VCaP (cell line): ENCODE data around the gene MDN1.
"Not testable (repeated sequence)": the region's sequence is repeated elsewhere in the genome, so short reads cannot be mapped to it uniquely, and the experiment has no call there.

Experiments used
- H3K27ac ChIP-seq: fragments of 450-650 bp; 2 replicates; pipeline ENCODE4 v1.5.1; 2017
- TF ChIP-seq, protein P1 (sequence below): fragments of 450-650 bp; conservative IDR thresholded peaks from 2 replicates; pipeline ENCODE4 v1.5.1; 2017; ENCODE audit warnings: mild to moderate bottlenecking, moderate library complexity

Gene MDN1

DNA sequence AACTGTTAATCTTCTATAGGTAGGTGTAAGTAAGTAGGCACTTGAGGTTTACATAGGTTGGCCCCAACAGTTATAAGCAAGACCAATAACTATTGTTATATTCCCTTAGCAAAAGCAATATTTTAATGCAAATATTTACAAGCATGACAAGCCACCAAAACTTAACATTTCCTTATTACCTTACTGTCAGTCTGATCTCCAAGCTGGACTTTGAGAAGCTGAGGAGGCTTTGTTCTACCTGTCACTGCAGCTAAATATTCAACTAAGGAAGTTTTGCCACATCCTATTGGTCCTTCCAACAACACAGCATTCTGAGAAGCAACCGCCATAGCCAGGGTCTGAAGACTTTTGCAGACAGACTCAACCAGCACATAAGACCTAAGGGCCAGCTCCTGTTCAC is 29.6 kb downstream of the MDN1 start:
- TF ChIP-seq, protein P1, sequence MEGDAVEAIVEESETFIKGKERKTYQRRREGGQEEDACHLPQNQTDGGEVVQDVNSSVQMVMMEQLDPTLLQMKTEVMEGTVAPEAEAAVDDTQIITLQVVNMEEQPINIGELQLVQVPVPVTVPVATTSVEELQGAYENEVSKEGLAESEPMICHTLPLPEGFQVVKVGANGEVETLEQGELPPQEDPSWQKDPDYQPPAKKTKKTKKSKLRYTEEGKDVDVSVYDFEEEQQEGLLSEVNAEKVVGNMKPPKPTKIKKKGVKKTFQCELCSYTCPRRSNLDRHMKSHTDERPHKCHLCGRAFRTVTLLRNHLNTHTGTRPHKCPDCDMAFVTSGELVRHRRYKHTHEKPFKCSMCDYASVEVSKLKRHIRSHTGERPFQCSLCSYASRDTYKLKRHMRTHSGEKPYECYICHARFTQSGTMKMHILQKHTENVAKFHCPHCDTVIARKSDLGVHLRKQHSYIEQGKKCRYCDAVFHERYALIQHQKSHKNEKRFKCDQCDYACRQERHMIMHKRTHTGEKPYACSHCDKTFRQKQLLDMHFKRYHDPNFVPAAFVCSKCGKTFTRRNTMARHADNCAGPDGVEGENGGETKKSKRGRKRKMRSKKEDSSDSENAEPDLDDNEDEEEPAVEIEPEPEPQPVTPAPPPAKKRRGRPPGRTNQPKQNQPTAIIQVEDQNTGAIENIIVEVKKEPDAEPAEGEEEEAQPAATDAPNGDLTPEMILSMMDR, result no peak
- no peak overlapping the region for H3K27ac ChIP-seq

DNA sequence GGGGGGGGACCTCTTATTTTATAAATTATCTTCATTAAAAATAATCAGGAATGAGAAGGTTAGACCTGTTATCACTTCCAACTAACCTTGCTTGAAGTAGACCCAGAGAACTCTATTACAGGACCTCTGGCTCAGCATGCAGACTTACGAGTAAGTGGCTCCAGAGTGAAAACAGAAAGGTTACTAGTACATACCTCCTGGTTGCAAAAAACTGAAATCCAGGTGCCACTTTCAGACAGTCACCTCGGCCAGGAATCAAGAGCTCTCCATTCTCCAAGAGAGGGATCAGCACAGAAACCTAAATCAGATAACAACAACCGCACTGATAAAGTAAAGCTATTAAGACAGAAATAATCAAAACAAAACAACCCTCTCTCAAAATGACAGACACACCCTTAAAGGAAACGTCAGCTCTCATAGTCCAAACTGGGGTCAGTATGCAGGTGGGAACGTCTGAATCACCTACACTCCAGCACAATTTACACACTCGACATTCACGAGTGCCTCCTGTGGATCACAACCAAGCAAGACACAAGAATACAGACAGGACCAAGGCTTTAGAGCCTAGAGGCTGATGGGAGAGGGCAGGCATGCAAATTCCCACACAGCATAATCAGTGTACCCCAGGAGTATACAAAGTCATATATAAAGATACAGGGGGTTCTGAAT is 31.8 kb downstream of the MDN1 start:
- TF ChIP-seq, protein P1, result no peak
- H3K27ac ChIP-seq, result no peak overlapping the region

DNA sequence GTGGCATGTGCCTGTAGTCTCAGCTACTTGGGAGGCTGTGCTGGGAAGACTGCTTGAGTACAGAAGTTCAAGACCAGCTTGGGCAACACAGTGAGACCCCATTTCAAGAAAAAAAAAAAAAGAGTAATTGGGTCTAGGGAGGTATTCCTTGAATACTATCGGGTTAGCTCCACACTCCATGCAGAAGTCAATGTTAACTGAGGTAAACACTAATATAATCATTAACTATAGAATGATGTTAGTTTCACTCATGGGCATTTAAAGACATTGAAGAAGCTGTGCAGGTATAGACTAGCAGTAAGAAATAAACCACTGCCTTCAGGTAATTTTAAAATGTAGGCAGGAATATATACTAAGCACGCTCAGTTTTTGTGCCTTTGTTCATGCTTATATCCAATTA is 32.6 kb downstream of the MDN1 start:
- TF ChIP-seq, protein P1, result no peak
- no peak overlapping the region for H3K27ac ChIP-seq

DNA sequence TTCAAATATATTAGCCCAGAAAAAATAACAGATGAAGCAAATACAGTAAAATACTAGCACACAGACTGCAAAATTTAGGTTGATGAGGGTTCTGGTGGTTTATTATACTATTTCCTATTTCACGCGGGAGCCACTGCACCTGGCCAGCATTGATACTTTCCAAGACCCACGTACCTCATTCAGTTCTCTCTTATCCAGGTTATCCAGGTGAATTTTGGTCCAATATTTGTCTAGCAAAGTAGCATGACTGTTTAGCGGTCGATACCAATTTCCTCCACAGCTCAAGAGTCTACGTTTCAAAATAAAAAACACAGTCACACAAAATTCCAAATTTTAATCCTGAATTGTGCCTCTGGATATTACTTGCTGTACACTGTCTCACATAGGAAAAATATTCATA is 34.8 kb downstream of the MDN1 start:
- H3K27ac ChIP-seq, result no peak overlapping the region
- TF ChIP-seq, protein P1, result no peak

DNA sequence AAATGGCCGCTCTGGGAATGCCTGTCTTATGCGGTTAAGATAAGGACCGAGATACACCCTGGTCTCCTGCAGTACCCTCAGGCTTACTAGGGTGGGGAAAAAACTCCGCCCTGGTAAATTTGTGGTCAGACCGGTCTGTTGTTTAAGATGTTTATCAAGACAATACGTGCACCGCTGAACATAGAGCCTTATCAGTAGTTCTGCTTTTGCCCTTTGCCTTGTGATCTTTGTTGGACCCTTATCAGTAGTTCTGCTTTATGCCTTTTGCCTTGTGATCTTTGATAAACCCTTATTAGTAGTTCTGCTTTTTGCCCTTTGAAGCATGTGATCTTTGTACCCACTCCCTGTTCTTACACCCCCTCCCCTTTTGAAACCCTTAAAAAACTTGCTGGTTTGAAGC is 36.3 kb downstream of the MDN1 start:
- H3K27ac ChIP-seq, result not testable (repeated sequence)

DNA sequence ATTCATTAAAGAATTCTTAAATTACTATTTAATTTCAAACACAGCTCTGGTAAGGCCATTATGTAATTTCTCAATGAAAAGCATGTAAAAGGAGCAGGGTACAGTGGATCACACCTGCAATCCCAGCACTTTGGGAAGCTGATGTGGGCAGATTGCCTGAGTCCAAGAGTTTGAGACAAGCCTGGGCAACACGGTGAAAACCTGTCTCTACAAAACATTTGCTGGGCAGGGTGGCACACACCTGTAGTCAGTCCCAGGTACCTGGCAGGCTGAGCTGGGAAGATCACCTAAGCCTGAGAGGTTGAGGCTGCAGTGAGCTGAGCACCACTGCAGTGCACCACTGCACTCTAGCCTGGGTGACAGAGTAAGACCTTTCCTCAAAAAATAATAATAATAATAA is 37.4 kb downstream of the MDN1 start:
- TF ChIP-seq, protein P1, result no peak
- no peak overlapping the region for H3K27ac ChIP-seq

DNA sequence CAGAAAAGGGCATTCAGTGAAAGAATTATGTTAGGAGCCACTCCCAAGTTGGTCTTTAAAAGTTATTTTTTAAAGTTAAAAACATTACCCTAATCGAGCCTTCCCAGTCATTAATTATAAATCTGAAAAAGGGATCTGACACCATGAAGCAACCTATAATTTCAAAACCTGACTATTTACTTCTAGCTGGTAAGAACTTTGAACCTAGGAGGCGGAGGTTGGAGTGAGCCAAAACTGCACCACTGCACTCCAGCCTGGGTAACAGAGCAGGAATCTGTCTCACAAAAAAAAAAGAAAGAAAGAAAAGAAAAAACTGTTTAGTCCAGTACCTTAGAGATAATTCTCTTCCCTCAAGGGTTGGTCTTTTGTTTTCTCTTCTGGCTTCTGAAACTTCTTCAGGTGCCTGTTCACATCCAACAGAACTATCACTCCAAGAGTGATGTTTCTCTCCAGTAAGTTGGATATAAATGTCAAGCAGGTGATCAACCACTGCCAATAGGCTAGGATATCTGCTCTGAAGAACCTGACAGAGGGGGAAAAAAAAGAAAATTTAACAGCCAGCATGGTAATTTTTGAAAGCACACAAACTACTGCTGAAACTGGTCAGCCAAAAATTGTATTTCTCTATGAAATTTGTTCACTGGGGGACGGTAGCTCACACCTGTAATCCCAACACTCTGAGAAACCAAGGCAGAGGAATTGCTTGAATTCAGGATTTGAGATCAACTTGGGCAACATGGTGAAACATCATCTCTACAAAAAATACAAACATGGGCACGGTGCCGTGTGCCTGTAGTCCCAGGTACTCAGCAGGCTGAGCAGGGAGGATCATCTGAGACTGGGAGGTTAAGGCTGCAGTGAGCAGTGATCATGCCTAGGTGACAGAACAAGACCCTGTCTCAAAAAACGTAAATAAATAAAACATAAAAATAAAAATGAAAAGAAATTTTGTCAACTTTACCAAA is 38.2 kb downstream of the MDN1 start:
- no peak overlapping the region for H3K27ac ChIP-seq
- TF ChIP-seq, protein P1, result no peak

DNA sequence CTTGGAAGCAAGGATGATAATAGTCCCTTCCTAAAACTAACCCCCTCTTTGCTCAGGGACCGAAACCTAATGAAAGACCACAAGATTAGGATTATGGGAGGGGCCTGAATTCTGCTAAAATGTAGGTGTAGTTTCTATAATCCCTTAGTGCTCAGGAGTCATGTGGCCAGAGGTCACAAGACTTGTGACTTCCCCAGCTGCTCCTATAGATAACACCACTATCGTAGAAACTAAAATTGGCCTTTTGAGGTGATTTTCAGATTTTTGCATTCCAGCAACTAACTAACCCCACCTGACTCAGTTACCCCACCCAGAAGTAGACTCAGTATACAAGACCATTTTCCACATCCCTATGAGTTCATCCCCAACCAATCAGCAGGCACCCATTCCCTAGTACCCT is 42.1 kb downstream of the MDN1 start:
- H3K27ac ChIP-seq, result no peak overlapping the region
- TF ChIP-seq, protein P1, result no peak
